GM03348 (cell line): Measurements from ENCODE around the gene MSL3B.

ENCODE experiments used
- DNase-seq: peaks from one replicate; pipeline ENCODE4 v3.0.0; 2012; ENCODE audit warnings: low spot score

The MSL3B gene

DNA sequence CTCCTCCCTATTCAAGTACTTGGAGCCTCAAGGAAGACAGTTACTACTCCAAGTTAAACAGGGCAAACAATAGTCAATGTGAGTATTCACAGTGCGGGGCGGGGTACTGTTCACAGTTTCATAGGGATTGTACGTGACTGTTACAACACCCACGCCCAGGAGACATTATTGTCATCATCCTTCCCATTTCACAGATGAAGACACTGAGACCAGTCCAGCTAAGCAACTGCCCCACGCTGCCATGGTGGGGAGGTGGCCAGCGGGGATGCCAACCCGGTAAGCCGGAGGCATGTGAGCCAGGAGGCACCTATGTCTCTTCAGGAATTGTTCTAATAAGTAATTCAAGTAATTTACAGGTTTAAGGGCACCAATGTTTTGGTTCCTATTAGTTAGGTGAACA lies 14.8 kb downstream of the MSL3B start:
- no peak for DNase-seq

DNA sequence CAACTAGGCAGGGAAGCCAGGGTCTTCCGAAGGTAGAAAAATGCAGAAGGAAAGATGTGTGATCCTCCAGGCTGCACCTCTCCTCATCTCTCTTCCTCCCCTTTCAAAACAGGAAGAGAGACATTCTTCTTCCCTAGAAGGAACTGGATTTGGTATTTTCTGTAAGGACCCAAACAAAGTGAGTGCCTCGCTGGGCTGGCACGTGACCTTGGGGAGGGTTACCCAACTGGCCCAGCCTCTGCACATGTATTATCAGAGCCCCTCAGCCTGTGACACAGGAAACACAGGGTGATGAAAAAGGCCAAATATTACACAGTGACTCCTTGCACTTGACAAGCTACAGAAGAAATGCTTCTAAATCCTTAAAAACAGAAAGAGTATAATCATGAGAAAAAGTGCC lies 16.1 kb downstream of the MSL3B start:
- DNase-seq, result no peak

DNA sequence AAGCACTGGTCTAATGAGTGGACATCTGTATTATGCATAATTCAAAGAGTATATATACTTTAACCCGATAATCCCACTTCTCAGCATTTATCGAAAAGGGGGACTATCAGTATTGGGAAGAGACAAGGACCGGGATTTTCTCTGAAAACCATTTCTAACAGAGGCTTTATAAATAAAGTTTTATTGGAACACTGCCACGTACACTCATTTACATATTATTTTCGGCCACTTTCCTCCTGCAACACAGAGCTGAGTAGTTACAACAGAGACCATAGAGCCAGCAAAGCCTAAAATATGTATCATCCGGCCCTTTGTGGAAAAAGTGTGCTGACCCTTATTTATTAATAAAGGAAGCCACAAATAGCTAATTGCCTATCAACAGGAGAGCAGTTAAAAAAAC lies 17.0 kb downstream of the MSL3B start:
- DNase-seq, result no peak

DNA sequence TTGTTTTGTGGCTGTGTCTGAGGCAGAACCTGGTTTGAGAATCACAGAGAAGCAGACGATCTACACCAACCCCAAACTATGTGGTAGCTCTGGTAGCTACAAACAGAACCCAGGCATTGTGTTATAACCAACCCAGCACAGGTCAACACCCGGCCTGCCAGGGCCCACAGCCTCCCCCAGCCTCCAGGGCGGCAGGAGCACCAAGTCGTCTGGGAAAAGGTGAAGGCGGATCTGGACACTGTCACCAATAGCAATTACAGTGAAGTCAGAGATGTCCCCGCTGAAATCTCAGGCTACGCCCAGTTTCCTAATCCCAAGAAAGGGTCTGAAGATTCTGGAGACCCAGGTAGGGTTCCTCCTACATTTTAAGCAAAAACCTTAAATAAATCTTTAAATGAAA lies 17.4 kb downstream of the MSL3B start:
- no peak for DNase-seq

DNA sequence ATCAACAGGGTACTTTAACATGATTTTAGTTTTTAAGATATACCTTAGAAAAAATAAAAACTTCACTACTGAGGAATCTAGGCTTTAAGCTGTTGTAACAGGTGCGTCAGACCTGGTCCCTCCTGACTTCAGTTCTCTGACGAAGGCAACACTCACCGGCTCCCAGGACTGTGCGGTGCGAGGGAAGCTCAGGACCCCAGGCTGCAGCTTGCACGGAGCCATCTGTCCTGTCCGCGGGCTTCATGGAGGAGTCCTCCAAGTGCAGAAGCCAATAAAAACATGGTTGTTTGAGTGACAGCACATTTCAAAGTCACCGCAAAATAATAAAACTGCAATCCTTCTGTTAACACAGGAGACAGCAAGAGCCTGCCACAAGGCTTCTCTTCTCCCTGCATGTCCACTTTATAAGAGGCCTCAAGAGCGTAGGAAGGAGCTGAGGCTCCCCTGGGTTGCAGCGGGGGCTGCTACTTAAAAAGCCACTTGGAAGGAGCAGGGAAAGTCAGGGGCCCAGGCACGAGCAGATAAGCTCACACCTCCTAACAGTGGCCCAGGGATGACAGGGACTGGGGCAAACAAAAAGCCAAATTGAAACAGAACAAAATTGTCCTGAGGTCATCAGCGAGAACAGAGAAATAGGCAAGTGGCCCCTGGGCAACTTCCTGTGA lies 18.4 kb downstream of the MSL3B start:
- no peak for DNase-seq

DNA sequence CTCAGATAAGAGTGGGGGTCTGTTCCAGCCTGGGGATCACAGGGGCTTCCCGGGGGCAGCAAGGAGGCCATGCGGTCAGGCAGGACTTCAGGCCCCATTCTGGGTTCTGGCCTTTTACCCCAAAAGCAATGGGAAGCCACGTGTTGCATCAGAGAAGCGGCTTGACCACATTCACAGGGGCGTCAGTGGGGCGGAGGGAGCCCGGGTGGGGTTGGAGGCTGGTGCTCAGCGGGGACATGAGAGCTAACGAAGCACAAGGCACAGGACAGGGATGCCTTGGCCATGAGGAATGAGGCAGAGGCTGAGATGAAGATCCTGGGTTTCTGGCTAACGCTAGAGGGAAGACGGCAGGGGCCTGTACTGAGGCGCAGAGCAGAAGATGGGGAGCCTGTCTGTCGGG lies 19.9 kb downstream of the MSL3B start:
- no peak for DNase-seq

DNA sequence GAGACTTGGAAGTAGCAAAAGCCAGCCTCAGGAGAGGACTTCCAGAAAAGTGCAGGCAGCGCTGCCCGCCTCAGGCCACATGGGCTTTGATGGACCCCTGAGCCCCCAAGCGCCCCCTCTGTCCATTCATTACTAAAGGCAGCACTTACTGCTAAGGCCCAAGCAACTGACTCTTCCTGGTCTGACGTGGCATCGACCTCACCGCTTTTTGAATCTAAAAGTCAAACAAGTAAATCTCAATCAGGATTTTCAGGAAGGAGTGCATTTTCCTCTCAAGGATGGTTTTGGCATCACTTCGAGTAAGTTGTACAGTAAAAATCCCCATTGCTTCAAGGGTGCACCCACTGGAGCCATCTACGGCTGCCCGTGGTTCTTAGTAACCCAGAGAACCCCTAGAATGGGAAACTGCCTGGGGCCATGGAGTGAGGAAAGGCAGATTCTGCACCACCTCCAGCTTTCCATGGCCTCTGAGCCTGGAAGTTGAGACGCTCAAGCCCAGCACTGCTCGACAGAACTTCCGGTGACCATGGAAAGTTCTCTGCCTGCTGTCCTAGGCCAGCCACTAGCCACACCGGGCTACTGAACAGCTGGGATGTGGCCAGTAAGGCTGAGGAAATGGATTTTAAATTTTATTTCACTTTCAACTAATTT lies 20.8 kb downstream of the MSL3B start:
- no peak for DNase-seq

DNA sequence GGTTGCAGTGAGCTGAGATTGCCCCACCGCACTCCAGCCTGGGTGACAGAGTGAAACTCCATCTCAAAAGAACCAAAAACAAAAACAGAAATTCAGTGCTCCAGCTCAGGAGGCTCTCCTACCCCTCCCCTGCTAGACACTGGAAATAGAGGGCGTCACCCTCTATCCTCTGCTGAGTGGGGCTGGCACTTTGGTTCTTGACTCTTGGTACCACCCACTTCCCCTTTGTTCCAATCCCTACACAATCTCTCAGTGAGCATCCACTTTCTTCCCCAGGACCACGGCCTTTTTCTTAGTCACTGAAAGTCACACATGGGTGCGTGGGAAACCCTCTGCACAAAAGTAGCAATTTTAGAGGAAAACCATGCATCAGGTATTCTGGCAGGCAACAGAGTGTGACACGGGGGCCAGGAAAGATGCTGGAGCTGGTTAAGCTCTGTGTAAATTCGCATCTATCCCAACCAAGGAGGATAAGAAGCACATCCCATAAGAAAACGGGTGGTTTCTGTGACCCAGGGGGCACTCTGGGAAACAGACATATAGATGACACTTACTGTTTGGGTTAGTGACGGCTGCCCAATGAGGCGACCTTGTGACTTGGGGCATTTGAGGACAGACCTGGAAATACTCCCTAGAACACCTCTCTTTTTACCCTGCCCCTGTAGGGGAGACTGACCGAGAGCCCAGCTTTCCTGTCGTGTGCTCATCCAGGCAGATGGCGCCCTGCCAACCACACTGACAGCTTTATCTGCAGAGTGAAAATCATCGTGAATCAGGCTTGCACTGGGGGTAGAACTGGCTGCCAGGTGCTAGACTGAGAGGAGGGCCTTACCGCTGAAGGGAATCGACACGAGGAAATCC lies 21.6 kb downstream of the MSL3B start:
- no peak for DNase-seq

DNA sequence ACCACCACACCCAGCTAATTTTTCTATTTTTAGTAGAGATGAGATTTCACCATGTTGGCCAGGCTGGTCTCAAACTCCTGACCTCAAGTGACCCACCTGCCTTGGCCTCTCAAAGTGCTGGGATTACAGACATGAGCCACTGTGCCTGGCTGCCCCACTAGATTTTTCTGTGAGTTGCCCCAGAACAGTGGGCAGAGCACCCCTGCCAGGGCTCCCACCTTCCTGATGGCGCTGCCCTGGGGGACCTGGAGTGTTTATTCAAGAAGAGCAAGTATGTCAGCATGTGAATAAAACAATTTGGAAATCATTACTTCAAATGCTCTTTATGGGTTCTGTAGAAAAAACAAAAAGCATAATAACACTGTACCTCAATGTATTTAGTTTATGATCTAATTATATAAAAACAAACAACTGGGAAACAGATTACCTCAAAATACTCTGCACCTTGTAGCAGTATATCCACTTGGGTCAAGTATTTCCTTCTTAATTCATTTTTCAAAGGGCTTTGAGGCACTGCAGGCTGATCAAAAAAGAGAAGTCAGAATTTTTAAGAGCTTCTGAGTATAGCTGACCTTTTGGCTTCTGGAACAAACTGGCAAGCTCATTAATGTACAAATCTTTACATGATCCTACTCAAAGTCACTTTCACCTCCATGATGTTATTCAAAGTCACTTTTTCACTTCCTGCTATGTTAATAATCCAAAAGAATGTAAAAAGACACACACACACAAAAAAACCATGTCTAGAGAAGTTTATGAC lies 22.7 kb downstream of the MSL3B start:
- DNase-seq, result no peak

DNA sequence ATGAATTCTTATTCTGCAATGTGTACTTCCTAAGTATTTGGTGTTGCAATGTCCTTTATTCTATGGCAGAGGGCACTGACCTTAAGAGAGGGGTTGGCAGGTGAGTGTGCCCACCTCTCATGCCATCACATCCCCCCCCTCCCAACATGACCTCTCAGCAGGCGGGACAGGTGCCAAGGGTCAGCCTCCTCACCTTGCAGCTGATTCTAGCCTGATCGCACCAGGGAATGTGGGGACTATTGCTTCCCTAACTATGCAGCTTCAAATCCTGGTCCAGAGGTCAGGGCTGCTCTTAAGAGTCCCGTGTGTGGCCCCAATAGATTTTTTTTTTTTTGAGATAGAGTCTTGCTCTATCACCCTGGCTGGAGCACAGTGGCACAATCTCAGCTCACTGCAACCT lies 23.4 kb downstream of the MSL3B start:
- no peak for DNase-seq

DNA sequence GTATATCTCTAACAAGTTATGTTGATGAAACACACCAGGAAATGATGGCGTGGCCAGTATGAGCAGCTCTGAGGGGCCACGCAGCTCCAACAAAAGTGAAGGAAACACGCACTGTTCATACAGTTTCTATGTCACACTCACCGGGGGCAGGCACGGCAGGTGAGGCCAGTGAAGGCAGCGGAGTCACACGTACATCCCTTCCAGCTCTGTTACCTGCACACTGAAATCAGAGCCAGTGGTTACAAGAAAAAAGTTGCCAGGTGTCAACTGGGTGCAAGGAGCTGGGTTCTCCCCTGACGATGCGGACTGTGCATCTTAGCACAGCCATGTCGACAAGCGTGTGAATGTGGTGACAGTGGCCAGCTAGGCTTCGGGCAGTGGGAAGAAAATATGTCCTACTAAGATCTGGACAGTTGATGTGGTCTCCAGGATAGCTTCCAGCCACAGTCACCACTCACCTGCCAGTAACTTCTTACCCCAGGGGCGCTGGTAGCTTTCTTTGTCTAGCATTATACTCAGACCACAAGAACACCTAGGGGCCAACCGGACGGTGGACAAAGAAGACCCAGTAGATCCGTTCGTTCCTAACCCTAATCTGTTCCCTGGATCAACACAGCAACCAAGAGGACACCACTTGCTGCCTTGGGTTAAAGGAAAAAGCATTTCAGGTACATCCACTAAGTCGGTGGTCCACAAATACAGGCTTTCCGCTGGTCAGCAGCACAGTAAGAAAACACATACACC lies 23.9 kb downstream of the MSL3B start:
- no peak for DNase-seq

DNA sequence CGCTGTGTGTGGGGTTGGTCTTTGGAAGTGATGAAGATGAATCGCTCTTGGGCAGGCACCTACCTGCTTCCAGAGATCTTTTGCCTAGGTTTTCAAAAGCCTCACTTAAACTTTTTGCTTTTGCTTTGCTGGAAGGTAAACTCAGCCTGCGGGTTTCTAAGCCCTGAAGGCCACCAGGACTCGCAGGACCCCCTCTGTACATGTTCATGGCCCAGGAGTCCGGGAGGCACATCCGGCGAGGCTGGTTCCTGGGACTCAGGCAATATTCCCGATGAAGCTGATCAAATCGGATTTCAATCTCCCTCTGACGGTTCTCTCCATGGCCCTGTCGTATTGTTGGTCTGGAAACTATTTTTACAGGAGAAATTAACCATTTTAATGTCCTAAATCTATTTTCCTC lies 27.0 kb downstream of the MSL3B start:
- no peak for DNase-seq

DNA sequence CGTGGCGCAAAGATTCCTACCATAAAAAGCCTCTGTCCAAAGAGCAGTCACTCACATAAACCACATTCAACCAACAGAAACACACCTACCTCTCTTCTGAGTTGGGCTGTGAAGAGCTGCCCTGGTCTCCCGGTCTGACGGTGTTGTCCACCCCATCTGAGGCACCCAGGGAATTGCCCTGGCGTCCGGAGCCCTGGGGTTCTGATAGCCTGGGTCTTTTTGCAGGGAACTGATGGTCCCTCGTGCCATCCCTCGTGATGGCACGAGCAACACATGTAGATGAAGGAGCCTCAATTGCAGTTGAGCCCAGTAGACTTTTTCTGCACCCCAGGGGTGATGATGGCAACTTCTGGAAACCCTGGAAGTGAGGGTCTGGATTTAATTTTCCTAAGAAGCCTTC lies 27.7 kb downstream of the MSL3B start:
- no peak for DNase-seq

DNA sequence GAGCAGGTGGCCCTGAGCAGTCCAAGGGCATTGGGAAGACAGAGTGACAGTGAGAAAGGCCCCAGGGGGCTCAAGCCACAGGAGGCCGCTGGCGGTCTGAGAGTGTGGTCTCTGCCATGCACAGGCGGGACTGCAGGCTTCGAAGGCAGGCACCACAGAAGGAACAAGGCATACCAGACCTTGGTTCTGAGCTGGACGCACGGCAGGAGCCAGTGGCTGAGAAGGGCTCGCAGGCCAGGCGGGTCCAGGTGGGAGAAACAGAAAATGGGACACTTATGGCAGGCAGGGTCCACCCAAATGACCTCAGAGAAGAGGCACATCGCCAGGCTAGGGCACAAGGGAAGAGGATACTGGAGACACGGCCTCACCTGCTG lies 28.8 kb downstream of the MSL3B start:
- no peak for DNase-seq

DNA sequence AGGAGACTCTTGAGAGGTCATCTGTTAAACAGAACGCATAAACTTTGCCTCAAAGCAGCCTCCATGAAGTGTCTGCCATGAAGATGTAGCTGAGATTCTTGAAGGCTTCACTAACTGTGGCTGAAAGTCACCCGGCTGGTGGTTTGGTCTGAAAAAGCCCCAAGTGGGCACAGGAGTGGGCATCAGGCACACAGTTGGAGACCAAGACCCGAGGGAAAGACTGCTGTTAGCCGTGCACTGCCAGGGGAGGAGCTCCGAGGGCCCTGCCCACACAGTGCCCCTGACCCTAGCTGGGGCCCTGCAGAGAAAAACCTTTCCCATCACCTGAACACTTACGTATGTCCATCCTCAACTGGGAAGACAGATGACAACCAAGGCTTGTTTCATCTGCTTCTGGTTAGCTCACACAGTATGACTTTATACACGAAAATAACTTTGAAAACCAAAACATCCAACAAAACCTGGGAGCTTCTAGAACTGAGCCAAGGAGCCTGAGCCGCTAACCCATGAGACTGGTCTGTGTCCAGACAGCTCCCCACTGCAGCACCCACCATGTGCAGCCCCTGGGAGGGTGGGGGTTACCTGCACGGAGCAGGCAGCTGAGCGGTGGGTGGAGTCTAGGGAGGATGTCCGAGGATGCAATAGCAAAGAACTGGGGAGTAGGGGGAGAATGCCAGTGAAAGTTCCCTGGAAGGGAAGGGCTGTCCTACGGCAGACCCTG lies 29.3 kb downstream of the MSL3B start:
- DNase-seq, result no peak

DNA sequence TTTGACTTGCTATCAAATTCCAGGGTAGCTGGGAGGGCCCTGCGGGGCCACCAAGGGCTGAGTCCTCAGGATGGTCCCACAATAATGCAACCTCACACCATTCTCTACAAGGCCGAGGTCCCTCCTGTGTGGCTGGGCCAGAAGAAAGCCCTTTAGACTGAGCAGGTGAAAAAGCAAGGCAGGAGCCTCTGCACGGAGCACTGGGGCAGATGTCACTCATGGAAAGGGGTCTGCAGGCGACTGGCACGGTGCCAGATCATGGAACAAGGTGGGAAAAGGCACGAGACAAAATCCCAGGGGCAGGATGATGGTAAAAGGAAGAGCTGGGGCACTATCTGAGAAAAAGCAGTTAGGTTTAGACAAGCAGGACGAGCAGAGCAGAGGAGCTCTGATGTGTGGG lies 29.9 kb downstream of the MSL3B start:
- DNase-seq, result no peak

DNA sequence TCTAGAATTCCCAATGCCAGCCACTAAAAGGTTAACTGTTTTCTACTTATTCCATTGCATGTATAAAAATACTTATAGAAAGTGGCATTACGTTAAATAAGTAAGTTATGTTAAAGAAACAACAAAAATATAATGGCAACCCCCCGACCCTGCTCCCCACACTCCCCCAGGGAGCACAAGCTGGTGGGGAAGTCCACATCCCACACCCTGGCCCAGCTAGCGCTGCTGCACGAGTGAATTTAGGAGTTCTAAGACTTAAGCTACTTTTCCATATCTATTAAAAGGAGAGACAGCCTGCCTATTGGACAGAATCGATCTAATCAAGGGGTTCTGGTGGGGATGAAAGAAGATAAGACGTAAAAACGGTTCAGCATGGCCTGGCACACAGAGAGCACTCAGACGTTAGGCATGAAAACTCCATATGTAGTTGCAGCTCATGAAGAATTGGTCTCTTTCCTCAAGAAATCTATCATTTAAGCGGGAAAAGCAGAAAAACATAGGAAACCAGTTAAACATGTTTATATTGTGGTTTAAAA lies 30.4 kb downstream of the MSL3B start:
- no peak for DNase-seq

DNA sequence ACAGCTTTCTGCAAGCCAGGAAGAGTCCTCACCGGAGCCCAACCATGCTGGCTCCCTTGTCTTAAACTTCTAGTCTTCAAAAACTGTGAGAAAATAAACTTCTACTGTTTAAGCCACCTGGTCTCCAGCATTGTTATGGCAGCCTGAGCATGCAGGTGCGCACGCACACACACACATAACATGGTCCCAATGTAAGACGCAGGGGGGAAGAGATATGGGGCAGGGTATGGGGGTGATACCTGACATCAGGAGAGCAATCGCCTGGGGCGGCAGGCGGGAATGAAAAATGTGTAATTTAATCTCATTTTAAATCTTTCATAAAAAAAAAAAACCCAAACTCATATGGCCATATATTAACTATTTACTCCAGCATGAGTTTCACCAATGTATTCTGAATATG lies 31.8 kb downstream of the MSL3B start:
- no peak for DNase-seq

DNA sequence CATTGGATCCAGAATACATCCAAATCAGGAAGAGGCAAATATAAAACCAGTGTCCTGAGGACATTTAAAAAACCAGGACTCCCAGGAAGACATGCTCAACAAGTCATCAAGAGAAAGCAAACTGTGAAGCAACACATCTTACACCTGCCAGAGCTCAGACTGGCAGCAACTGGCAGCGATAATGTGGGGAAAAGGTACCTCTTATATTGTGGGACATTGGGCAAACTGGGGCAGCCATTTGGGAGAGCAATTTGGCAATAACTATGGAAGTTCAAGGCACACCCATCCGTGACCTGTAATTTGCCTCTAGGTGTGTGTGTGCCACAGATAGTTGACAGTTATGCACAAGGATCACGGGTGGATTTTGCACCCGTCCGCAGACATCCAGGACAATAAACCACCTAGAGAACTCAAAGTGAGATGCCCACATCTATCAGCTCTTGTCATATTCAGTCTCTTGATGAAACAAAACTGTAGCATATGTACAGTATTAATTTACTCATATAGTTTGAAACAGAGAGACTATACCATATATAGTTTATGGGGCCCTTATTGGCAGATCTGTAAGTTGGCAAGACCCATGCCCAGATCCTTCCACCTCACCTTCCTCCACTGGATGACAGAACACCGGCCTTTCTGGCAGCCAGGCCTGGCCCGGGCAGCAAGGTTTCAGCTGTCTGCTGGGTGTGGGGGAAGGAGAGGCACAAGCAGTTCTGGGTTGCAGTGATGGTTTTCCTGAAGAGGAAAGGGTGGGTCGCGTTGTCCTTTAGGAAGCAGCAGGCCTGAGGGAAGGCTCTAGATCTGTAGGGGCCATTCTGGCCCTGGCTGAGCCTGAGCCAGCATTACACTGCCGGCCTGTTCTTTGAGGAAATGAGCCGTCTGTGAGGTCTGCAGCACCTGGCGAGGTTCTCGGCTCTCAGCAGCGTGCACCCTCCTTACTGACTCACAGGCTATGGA lies 32.7 kb downstream of the MSL3B start:
- DNase-seq, result no peak

DNA sequence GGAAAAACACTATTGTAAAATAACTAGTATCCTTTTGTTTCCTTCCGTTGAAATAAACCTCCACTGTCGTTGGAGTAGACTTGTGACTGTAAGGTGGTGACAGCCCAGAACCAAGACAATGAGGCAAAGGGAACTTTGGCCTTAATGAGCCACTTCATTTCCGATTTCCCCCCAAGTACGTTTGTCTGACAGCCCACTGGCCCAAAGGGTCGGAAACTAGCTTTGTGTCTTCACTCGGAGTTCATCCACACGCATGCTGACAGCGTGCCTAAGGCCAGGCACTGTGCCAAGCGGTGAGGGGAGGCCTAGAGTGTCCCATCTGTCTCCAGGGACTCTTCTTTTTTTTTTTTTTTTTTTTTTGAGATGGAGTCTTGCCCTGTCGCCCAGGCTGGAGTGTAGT lies 34.8 kb downstream of the MSL3B start:
- DNase-seq, result no peak
